Activated CD4-positive, alpha-beta T cell treated with anti-CD3 and anti-CD28 coated beads for 36 hours (primary cell): ENCODE measurements around the gene PRAMEF12. TPM values are rescaled to one million over a fixed set of nuclear protein-coding genes. Genes with fewer than 3 reads are reported as not detected.

ENCODE experiments used
- ATAC-seq: fragments of 200-7000 bp; cut with Tn5 transposase; one replicate; pipeline ENCODE4 v1.10.0; 2021; ENCODE audit warnings: mild to moderate bottlenecking, moderate library complexity
- CTCF ChIA-PET: fragments of 350-600 bp; sonication (Branson Sonifier 250); formaldehyde crosslinking; loops from one replicate; lab custom pipeline; 2021; ENCODE audit warnings: antibody characterized with exemption; lab: Charles Lee
- POLR2A ChIA-PET: fragments of 350-600 bp; sonication (Branson Sonifier 250); formaldehyde crosslinking; loops from one replicate; lab custom pipeline; 2021; ENCODE audit warnings: antibody characterized with exemption, inconsistent platforms; lab: Charles Lee
- DNase-seq: peaks from one replicate; pipeline ENCODE4 v3.0.0-alpha.2; 2020
- H3K27ac Mint-ChIP-seq: one replicate; pipeline ENCODE4 v1.8.0; 2021; ENCODE audit warnings: mixed read lengths
- H3K27me3 Mint-ChIP-seq: one replicate; pipeline ENCODE4 v1.8.0; 2021; ENCODE audit warnings: mixed read lengths
- H3K36me3 Mint-ChIP-seq: one replicate; pipeline ENCODE4 v1.8.0; 2021; ENCODE audit warnings: low read depth, mixed read lengths
- H3K4me1 Mint-ChIP-seq: one replicate; pipeline ENCODE4 v1.8.0; 2021; ENCODE audit warnings: mixed read lengths
- H3K4me3 Mint-ChIP-seq: one replicate; pipeline ENCODE4 v1.8.0; 2021; ENCODE audit warnings: mild to moderate bottlenecking, moderate library complexity, mixed read lengths
- H3K9me3 Mint-ChIP-seq: one replicate; pipeline ENCODE4 v1.8.0; 2021; ENCODE audit warnings: low read depth, mixed read lengths
- intact Hi-C, 2 experiments: fragments of 100-400 bp; cut with DNase I in 1 of 2; cut with micrococcal nuclease in 1 of 2; formaldehyde crosslinking; loops; one replicate each; pipeline versions ENCODE4 v1.14.2 to v1.15.1; 2022 to 2024; cut with DNase I, micrococcal nuclease
- total RNA-seq, 2 experiments: library from RNA; stranded (reverse); gene quantifications; one replicate each; pipeline ENCODE4 v1.2.3, GENCODE V29; 2021

Gene PRAMEF12
- total RNA-seq, 2 experiments from 2014 or later = not detected

DNA sequence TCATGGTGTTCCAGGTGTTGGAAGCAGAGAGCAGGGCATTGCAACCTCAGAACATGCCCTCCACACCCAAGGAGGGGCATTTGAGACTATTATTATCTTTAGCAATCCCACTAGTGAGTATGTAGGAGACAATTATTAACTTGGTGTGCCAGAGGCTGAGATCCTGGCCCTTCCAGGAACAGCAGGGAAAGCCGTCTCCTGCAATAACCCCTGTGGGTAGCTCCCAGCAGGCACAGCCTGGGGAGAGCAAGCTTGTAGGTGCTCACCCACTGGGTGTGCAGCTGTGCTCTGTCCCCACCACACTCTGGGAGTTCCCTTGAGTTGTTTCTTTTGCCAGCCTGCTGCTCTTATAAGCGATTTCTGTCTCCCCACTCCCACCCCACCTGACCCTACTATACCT lies 17.3 kb upstream of the PRAMEF12 start:
- intact Hi-C loops = no loop called here
- H3K9me3 Mint-ChIP-seq = no peaks in the 10 kb centered on the region
- H3K27me3 Mint-ChIP-seq = peaks cover 16% of the 10 kb centered on the region
- POLR2A ChIA-PET = no interaction called here
- H3K4me1 Mint-ChIP-seq = no peaks in the 10 kb centered on the region
- H3K36me3 Mint-ChIP-seq = no peaks in the 10 kb centered on the region
- H3K27ac Mint-ChIP-seq = no peak overlapping the region
- DNase-seq (no peak), ATAC-seq (no peak)
- H3K4me3 Mint-ChIP-seq = no peak overlapping the region
- CTCF ChIA-PET = no interaction called here

GRCh38 chr1:12756768-12757413 lies 16.6 kb upstream of the PRAMEF12 start:
- intact Hi-C loops = no loop called here
- Mint-ChIP-seq H3K4me1 (no peaks in the 10 kb centered on the region), H3K27me3 (peaks cover 16% of the 10 kb centered on the region), H3K27ac (no peak overlapping the region), H3K9me3 (no peaks in the 10 kb centered on the region), H3K4me3 (no peak overlapping the region), H3K36me3 (no peaks in the 10 kb centered on the region)
- CTCF ChIA-PET = no interaction called here
- no peak for DNase-seq
- POLR2A ChIA-PET = no interaction called here
- ATAC-seq = no peak

DNA sequence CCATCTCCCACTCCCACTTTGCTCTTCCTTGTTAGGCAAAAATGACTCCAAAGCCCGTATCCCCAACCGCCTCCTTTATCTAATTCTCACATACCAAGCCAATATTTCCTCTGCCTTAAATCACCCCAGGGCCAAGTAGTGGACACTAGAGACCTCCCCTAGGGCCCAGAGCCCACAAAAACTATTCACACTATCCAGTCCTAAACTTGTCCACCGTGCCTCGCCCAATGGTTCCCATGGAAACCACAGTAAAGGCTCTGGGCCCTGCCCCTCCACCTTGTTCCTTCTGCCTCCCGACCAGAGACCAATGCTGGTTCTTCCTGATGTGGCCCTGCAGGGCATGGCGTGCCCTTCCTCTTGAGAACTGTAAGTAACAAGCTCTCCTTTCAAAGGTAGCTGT lies 15.7 kb upstream of the PRAMEF12 start:
- no peaks in the 10 kb centered on the region for H3K4me1 Mint-ChIP-seq
- ChIA-PET CTCF (no interaction called here), POLR2A (no interaction called here)
- intact Hi-C loops = no loop called here
- ATAC-seq = no peak
- H3K27me3 Mint-ChIP-seq = peaks cover 16% of the 10 kb centered on the region
- no peak for DNase-seq
- H3K4me3 Mint-ChIP-seq = no peak overlapping the region
- H3K9me3 Mint-ChIP-seq = no peaks in the 10 kb centered on the region
- no peak overlapping the region for H3K27ac Mint-ChIP-seq
- H3K36me3 Mint-ChIP-seq = no peaks in the 10 kb centered on the region

GRCh38 chr1:12760256-12760795 lies 13.2 kb upstream of the PRAMEF12 start:
- Mint-ChIP-seq H3K27ac (no peak overlapping the region), H3K4me1 (no peaks in the 10 kb centered on the region), H3K36me3 (no peaks in the 10 kb centered on the region), H3K4me3 (no peak overlapping the region), H3K9me3 (no peaks in the 10 kb centered on the region), H3K27me3 (peaks cover 11% of the 10 kb centered on the region)
- ATAC-seq = no peak
- intact Hi-C loops = no loop called here
- CTCF ChIA-PET = no interaction called here
- no peak for DNase-seq
- POLR2A ChIA-PET = no interaction called here

DNA sequence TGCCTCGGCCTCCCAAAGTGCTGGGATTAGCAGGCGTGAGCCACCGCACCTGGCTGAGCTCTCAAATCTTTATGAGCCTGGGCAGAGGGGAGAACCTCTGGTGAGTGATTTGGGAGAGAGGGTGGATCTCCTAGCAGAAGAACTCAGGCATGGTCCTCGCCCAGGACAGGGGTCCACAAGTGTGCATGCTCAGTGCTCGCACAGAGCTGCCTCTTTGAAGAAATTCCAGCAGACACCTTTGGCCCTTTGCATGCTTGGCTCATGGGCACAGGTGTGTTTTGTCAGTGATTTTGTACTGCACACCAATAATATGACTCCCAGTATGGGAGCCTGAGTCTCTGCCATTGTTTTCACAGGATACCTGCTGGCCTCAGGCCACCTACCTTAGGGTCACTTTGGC lies 11.8 kb upstream of the PRAMEF12 start:
- H3K4me1 Mint-ChIP-seq = no peaks in the 10 kb centered on the region
- CTCF ChIA-PET = no interaction called here
- POLR2A ChIA-PET = no interaction called here
- H3K27me3 Mint-ChIP-seq = peaks cover 11% of the 10 kb centered on the region
- H3K36me3 Mint-ChIP-seq = no peaks in the 10 kb centered on the region
- intact Hi-C loops = no loop called here
- ATAC-seq (no peak), DNase-seq (no peak)
- no peak overlapping the region for H3K4me3 Mint-ChIP-seq
- no peaks in the 10 kb centered on the region for H3K9me3 Mint-ChIP-seq
- H3K27ac Mint-ChIP-seq = no peak overlapping the region

DNA sequence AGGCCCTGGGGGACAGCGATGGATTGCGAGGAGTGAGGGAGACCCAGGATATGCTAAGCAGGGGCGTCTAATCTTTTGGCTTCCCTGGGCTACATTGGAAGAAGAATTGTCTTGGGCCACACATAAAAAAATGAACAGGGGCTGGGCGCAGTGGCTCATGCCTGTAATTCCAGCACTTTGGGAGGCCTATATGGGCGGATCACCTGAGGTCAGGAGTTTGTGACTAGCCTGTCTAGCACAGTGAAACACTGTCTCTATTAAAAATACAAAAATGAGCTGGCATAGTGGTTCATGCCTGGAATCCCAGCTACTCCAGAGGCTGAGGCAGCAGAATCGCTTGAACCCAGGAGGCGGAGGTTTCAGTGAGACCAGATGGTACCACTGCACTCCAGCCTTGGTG lies 10.8 kb upstream of the PRAMEF12 start:
- ChIA-PET POLR2A (no interaction called here), CTCF (no interaction called here)
- intact Hi-C loops = no loop called here
- ATAC-seq (no peak), DNase-seq (no peak)
- Mint-ChIP-seq H3K9me3 (no peaks in the 10 kb centered on the region), H3K4me1 (no peaks in the 10 kb centered on the region), H3K4me3 (no peak overlapping the region), H3K36me3 (no peaks in the 10 kb centered on the region), H3K27ac (no peak overlapping the region), H3K27me3 (peaks cover 13% of the 10 kb centered on the region)

GRCh38 chr1:12763479-12763878 lies 10.1 kb upstream of the PRAMEF12 start:
- ATAC-seq (no peak), DNase-seq (no peak)
- H3K27ac Mint-ChIP-seq = no peak overlapping the region
- H3K36me3 Mint-ChIP-seq = no peaks in the 10 kb centered on the region
- CTCF ChIA-PET = no interaction called here
- intact Hi-C loops = no loop called here
- POLR2A ChIA-PET = no interaction called here
- H3K9me3 Mint-ChIP-seq = no peaks in the 10 kb centered on the region
- H3K27me3 Mint-ChIP-seq = peaks cover 12% of the 10 kb centered on the region
- H3K4me3 Mint-ChIP-seq = no peak overlapping the region
- H3K4me1 Mint-ChIP-seq = no peaks in the 10 kb centered on the region

DNA sequence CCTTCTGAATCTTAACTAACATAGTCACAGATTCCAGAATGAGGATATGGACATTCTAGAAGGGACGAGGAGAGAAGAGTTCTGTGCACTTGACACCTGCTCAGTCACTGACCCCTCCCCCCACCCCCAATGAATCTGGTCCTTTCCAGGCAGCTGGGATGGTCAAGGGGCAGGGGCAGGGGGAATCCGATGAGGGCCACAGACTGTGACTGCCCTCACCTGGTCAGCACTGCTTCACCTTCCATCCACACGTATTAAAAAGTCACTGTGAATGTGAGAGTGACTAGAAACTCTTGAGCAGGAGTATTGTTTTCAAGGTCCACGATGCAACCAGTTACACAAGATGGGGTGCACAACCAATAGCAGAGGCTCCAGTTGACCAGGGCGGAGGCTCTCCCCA lies 9.5 kb upstream of the PRAMEF12 start:
- H3K4me1 Mint-ChIP-seq = no peaks in the 10 kb centered on the region
- H3K27ac Mint-ChIP-seq = no peak overlapping the region
- ATAC-seq = no peak
- H3K4me3 Mint-ChIP-seq = no peak overlapping the region
- no peaks in the 10 kb centered on the region for H3K9me3 Mint-ChIP-seq
- ChIA-PET POLR2A (no interaction called here), CTCF (no interaction called here)
- DNase-seq = no peak
- H3K27me3 Mint-ChIP-seq = peaks cover 12% of the 10 kb centered on the region
- intact Hi-C loops = no loop called here
- no peaks in the 10 kb centered on the region for H3K36me3 Mint-ChIP-seq

DNA sequence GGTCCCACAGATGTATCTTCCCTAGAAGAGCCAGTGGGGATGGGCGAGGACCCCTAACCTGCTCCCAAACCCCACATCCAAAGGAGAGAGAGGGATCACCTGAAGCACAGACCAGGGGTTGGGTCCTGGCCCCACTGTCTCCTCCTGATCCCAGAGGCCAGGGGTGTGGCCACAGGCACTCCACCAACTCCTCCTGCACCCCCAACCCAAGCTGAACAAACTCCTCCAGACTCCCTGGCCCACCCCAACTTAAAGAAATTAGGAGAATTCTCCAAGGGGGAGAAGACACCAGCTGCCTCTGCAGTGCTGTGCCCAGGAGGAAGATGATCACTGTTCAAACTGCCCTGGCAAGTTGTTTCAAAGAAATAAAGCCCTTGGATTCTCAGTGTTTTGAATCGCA lies 4.5 kb upstream of the PRAMEF12 start:
- Mint-ChIP-seq H3K9me3 (no peaks in the 10 kb centered on the region), H3K27ac (no peak overlapping the region), H3K4me3 (no peak overlapping the region), H3K4me1 (no peaks in the 10 kb centered on the region), H3K36me3 (no peaks in the 10 kb centered on the region), H3K27me3 (peaks cover 21% of the 10 kb centered on the region)
- ChIA-PET POLR2A (no interaction called here), CTCF (no interaction called here)
- ATAC-seq (no peak), DNase-seq (no peak)
- intact Hi-C loops = no loop called here

- POLR2A ChIA-PET = no interaction called here
- CTCF ChIA-PET = interaction anchor here (0.6 kb wide), 1 partner anchor 47 kb away, joined by 3 read pairs; no protein-coding TSS in a partner anchor
- Mint-ChIP-seq H3K36me3 (no peaks in the 10 kb centered on the region), H3K4me1 (no peaks in the 10 kb centered on the region), H3K27ac (no peak overlapping the region), H3K4me3 (no peak overlapping the region), H3K27me3 (peaks cover 21% of the 10 kb centered on the region), H3K9me3 (no peaks in the 10 kb centered on the region)
- ATAC-seq = no peak
- no peak for DNase-seq
- intact Hi-C loops = no loop called here
Measured at GRCh38 chr1:12769976-12770505, 3.5 kb upstream of the PRAMEF12 start.

- no peak for ATAC-seq
- H3K4me3 Mint-ChIP-seq = no peak overlapping the region
- intact Hi-C loops = no loop called here
- ChIA-PET POLR2A (no interaction called here), CTCF (interaction anchor here (0.6 to 0.9 kb wide), 2 partner anchors 47 to 111 kb away, joined by 3 read pairs; no protein-coding TSS in a partner anchor)
- H3K27ac Mint-ChIP-seq = no peak overlapping the region
- DNase-seq = no peak
- no peaks in the 10 kb centered on the region for H3K36me3 Mint-ChIP-seq
- H3K9me3 Mint-ChIP-seq = no peaks in the 10 kb centered on the region
- H3K4me1 Mint-ChIP-seq = no peaks in the 10 kb centered on the region
- peaks cover 21% of the 10 kb centered on the region for H3K27me3 Mint-ChIP-seq
Measured at GRCh38 chr1:12770620-12771019, 2.9 kb upstream of the PRAMEF12 start.

GRCh38 chr1:12771186-12771585 lies 2.4 kb upstream of the PRAMEF12 start:
- POLR2A ChIA-PET = no interaction called here
- CTCF ChIA-PET = interaction anchor here (0.9 kb wide), 1 partner anchor 112 kb away, joined by 3 read pairs; no protein-coding TSS in a partner anchor
- H3K9me3 Mint-ChIP-seq = no peaks in the 10 kb centered on the region
- no peaks in the 10 kb centered on the region for H3K4me1 Mint-ChIP-seq
- intact Hi-C loops = no loop called here
- ATAC-seq (no peak), DNase-seq (no peak)
- peaks cover 21% of the 10 kb centered on the region for H3K27me3 Mint-ChIP-seq
- no peak overlapping the region for H3K4me3 Mint-ChIP-seq
- no peaks in the 10 kb centered on the region for H3K36me3 Mint-ChIP-seq
- H3K27ac Mint-ChIP-seq = no peak overlapping the region
